DND-41 (cell line): Measurements from ENCODE around the gene COG7.

Experiments
- CTCF ChIP-seq: IDR thresholded peaks from 2 replicates; pipeline ENCODE4 v1.5.1; 2012; ENCODE audit warnings: borderline replicate concordance, low read length, moderate library complexity, mild to moderate bottlenecking; ENCODE audit not compliant: poor library complexity, severe bottlenecking; ENCODE audit errors: extremely low read depth
- EZH2 ChIP-seq: IDR thresholded peaks from 3 replicates; pipeline ENCODE4 v1.6.1; 2012; ENCODE audit warnings: borderline replicate concordance, low read depth, mild to moderate bottlenecking, moderate library complexity, low read length, inconsistent platforms; ENCODE audit not compliant: severe bottlenecking

- no peak for TF ChIP-seq CTCF
- TF ChIP-seq EZH2, result no peak
Measured at GRCh38 chr16:23389201-23389600, 63.8 kb downstream of the COG7 start.
